ENCODE data around the gene HDGFL2. TPM values are rescaled to one million over a fixed set of nuclear protein-coding genes. Genes with fewer than 3 reads are reported as not detected.

Gene HDGFL2
- total RNA-seq, 2 donors from 2014 or later: 40.8 to 61.8 TPM

GRCh38 chr19:4491446-4491845 lies 19.3 kb downstream of the HDGFL2 start:
- H3K9me3 ChIP-seq: no peaks in the 10 kb centered on the region
- intact Hi-C loops (cut with DNase I): no loop called here
- no peaks in the 10 kb centered on the region for H3K4me1 ChIP-seq (replicated peaks)
- peaks cover 12 to 25% of the 10 kb centered on the region in 2 donors for H3K36me3 ChIP-seq
- no peaks in the 10 kb centered on the region for H3K27me3 ChIP-seq (replicated peaks; ENCODE audit: insufficient read depth)
- no peak overlapping the region for H3K27ac ChIP-seq
- no peak overlapping the region for H3K4me3 ChIP-seq
- no peak for TF ChIP-seq POLR2A (IDR thresholded peaks at IDR 0.05)
- TF ChIP-seq CTCF (IDR thresholded peaks at IDR 0.05): no peak
- TF ChIP-seq POLR2AphosphoS5 (IDR thresholded peaks at IDR 0.05): no peak
- DNase-seq (ENCODE audit: low spot score): no peak
- 95% methylated on average over 21 of the region's 21 CpGs for WGBS

GRCh38 chr19:4492337-4493103 lies 20.4 kb downstream of the HDGFL2 start:
- no peak for DNase-seq (ENCODE audit: low spot score)
- intact Hi-C loops (cut with DNase I): no loop called here
- Histone ChIP-seq H3K36me3 (peaks cover 12 to 34% of the 10 kb centered on the region in 2 donors), H3K27me3 (replicated peaks; ENCODE audit: insufficient read depth) (no peaks in the 10 kb centered on the region), H3K4me3 (no peak overlapping the region), H3K27ac (no peak overlapping the region), H3K9me3 (no peaks in the 10 kb centered on the region), H3K4me1 (replicated peaks) (no peaks in the 10 kb centered on the region)
- TF ChIP-seq POLR2AphosphoS5 (IDR thresholded peaks at IDR 0.05): no peak
- no peak for TF ChIP-seq CTCF (IDR thresholded peaks at IDR 0.05)
- TF ChIP-seq POLR2A (IDR thresholded peaks at IDR 0.05): no peak
- WGBS: 90% methylated on average over 3 of the region's 3 CpGs

GRCh38 chr19:4493104-4493928 lies 21.2 kb downstream of the HDGFL2 start:
- intact Hi-C loops (cut with DNase I): no loop called here
- Histone ChIP-seq H3K27me3 (replicated peaks; ENCODE audit: insufficient read depth) (no peaks in the 10 kb centered on the region), H3K4me3 (no peak overlapping the region), H3K36me3 (peaks cover 15 to 36% of the 10 kb centered on the region in 2 donors), H3K9me3 (no peaks in the 10 kb centered on the region), H3K27ac (no peak overlapping the region), H3K4me1 (replicated peaks) (no peaks in the 10 kb centered on the region)
- TF ChIP-seq POLR2A (IDR thresholded peaks at IDR 0.05) (no peak), CTCF (IDR thresholded peaks at IDR 0.05) (no peak), POLR2AphosphoS5 (IDR thresholded peaks at IDR 0.05) (no peak)
- no peak for DNase-seq (ENCODE audit: low spot score)
- WGBS: 91% methylated on average over 40 of the region's 41 CpGs

- Histone ChIP-seq H3K9me3 (no peaks in the 10 kb centered on the region), H3K4me1 (replicated peaks) (no peaks in the 10 kb centered on the region), H3K4me3 (no peak overlapping the region), H3K27ac (no peak overlapping the region), H3K36me3 (peaks cover 15 to 36% of the 10 kb centered on the region in 2 donors), H3K27me3 (replicated peaks; ENCODE audit: insufficient read depth) (no peaks in the 10 kb centered on the region)
- 93% methylated on average over 61 of the region's 61 CpGs for WGBS
- no peak for TF ChIP-seq POLR2A (IDR thresholded peaks at IDR 0.05)
- DNase-seq (ENCODE audit: low spot score): no peak
- intact Hi-C loops (cut with DNase I): no loop called here
Observed at GRCh38 chr19:4493929-4494690, 22.0 kb downstream of the HDGFL2 start.

GRCh38 chr19:4494691-4495064 lies 22.6 kb downstream of the HDGFL2 start:
- 86% methylated on average over 8 of the region's 8 CpGs for WGBS
- H3K4me3 ChIP-seq: no peak overlapping the region
- H3K9me3 ChIP-seq: no peaks in the 10 kb centered on the region
- H3K36me3 ChIP-seq: peaks cover 15 to 36% of the 10 kb centered on the region in 2 donors
- intact Hi-C loops (cut with DNase I): no loop called here
- no peaks in the 10 kb centered on the region for H3K4me1 ChIP-seq (replicated peaks)
- TF ChIP-seq CTCF (IDR thresholded peaks at IDR 0.05) (no peak), POLR2AphosphoS5 (IDR thresholded peaks at IDR 0.05) (no peak), POLR2A (IDR thresholded peaks at IDR 0.05) (no peak)
- no peaks in the 10 kb centered on the region for H3K27me3 ChIP-seq (replicated peaks; ENCODE audit: insufficient read depth)
- no peak for DNase-seq (ENCODE audit: low spot score)
- no peak overlapping the region for H3K27ac ChIP-seq

Measured in prostate gland (tissue), 2 donors.